K562 (cell line): ENCODE data around the gene XKR3. TPM values are rescaled to one million over a fixed set of nuclear protein-coding genes. Genes with fewer than 3 reads are reported as not detected.

Source experiments
- ATAC-seq: fragments of 200-7000 bp; cut with Tn5 transposase; 3 replicates; pipeline ENCODE4 v1.9.1; 2020; ENCODE audit warnings: moderate library complexity
- BruUV-seq: library from RNA; stranded (reverse); fragments of 400-500 nt; replicated peaks from 2 replicates; lab custom pipeline; 2021; lab: Mats Ljungman, UMichigan
- CTCF ChIA-PET: fragments of 300-600 bp; formaldehyde crosslinking; extraction: SDS; loops from one replicate; lab custom pipeline; 2021; ENCODE audit warnings: low intra/inter-chr PET ratio; lab: Yijun Ruan, JAX
- POLR2A ChIA-PET: fragments of 300-600, 350-650 bp; sonication (Branson Sonifier 250); formaldehyde crosslinking; extraction: SDS; loops from one replicate; lab custom pipeline; 2021; ENCODE audit warnings: antibody characterized with exemption, inconsistent platforms; lab: Yijun Ruan, JAX
- DNase-seq, 4 experiments: peaks; one replicate each; pipeline versions ENCODE4 v3.0.0 to v3.0.0-alpha.2; 2011 to 2018; ENCODE audit warnings: low spot score in 3 of 4, mixed read lengths in 3 of 4; ENCODE audit errors: extremely low read depth in 1 of 4
- FAIRE-seq: peaks from 2 replicates; lab custom pipeline; 2011; peaks lifted over from hg19 to GRCh38; lab: Jason Lieb, UNC
- H2AFZ ChIP-seq: 2 replicates; pipeline ENCODE4 v1.6.0; 2011; ENCODE audit warnings: low read depth, low read length, control low read depth, inconsistent platforms
- H3K27ac ChIP-seq: fragments of 200-600 bp; 3 replicates; pipeline ENCODE4 v1.8.0; 2011; ENCODE audit warnings: low read depth, mild to moderate bottlenecking, control low read depth, inconsistent platforms, low read length, moderate library complexity, mixed read lengths; ENCODE audit errors: extremely low read depth
- H3K27me3 ChIP-seq, 2 experiments: fragments of 300-600 bp in 1 of 2; 2 replicates in 1 of 2; 3 replicates in 1 of 2; pipeline versions ENCODE4 v1.6.0 to v1.8.0; 2011; ENCODE audit warnings: inconsistent platforms in 2 of 2, low read length in 2 of 2, mild to moderate bottlenecking in 1 of 2, mixed read lengths in 1 of 2, moderate library complexity in 1 of 2; ENCODE audit not compliant: control insufficient read depth in 2 of 2, insufficient read depth in 2 of 2
- H3K36me3 ChIP-seq: fragments of 300-600 bp; 3 replicates; pipeline ENCODE4 v1.8.0; 2011; ENCODE audit warnings: mild to moderate bottlenecking, low read length, inconsistent platforms; ENCODE audit not compliant: control insufficient read depth, insufficient read depth
- H3K4me1 ChIP-seq, 2 experiments: fragments of 200-600 bp in 1 of 2; replicated peaks in 1 of 2; 2 replicates in 1 of 2; 3 replicates in 1 of 2; pipeline versions ENCODE4 v1.5.1 to v1.8.0; 2011; ENCODE audit warnings: inconsistent platforms in 2 of 2, low read length in 2 of 2, mild to moderate bottlenecking in 1 of 2, mixed read lengths in 1 of 2, moderate library complexity in 1 of 2; ENCODE audit not compliant: control insufficient read depth in 2 of 2, insufficient read depth in 2 of 2
- H3K4me2 ChIP-seq: 2 replicates; pipeline ENCODE4 v1.6.1; 2011; ENCODE audit warnings: low read length, control low read depth, inconsistent platforms, mixed read lengths; ENCODE audit not compliant: insufficient read depth
- H3K4me3 ChIP-seq: fragments of 200-600 bp; sonication (generic), shearing (Covaris generic); 2 replicates; pipeline ENCODE4 v1.5.1; 2016; ENCODE audit warnings: control low read depth, inconsistent platforms
- H3K79me2 ChIP-seq: fragments of 200-600 bp; 3 replicates; pipeline ENCODE4 v1.8.0; 2011; ENCODE audit warnings: low read length, inconsistent platforms; ENCODE audit not compliant: control insufficient read depth, insufficient read depth
- H3K9ac ChIP-seq, 2 experiments: 2 replicates each; pipeline versions ENCODE4 v1.6.0 to v1.6.1; 2011; ENCODE audit warnings: low read depth in 2 of 2, low read length in 2 of 2, control low read depth in 1 of 2, inconsistent platforms in 1 of 2, mild to moderate bottlenecking in 1 of 2, mixed read lengths in 1 of 2; ENCODE audit not compliant: insufficient read depth in 1 of 2
- H3K9me1 ChIP-seq: one replicate; pipeline ENCODE4 v1.6.0; 2011; ENCODE audit warnings: inconsistent platforms, mild to moderate bottlenecking, low read length, moderate library complexity; ENCODE audit not compliant: control insufficient read depth, insufficient read depth
- H3K9me3 ChIP-seq: replicated peaks from 2 replicates; pipeline ENCODE4 v1.5.1; 2011; ENCODE audit warnings: low read depth, low read length, inconsistent platforms; ENCODE audit not compliant: control insufficient read depth, insufficient read depth
- H4K20me1 ChIP-seq: replicated peaks from 2 replicates; pipeline ENCODE4 v1.6.1; 2011; ENCODE audit warnings: low read length, inconsistent platforms, mixed read lengths; ENCODE audit not compliant: control insufficient read depth, insufficient read depth
- C11orf30 ChIP-seq: fragments of 450-650 bp; IDR thresholded peaks from 2 replicates; pipeline ENCODE4 v1.6.1; 2016; ENCODE audit warnings: low read depth, mild to moderate bottlenecking
- L3MBTL2 ChIP-seq: fragments of 450-650 bp; IDR thresholded peaks from 2 replicates; pipeline ENCODE4 v1.6.1; 2016; ENCODE audit warnings: mild to moderate bottlenecking, moderate library complexity
- MAFF ChIP-seq: IDR thresholded peaks from 2 replicates; pipeline ENCODE4 v1.6.1; 2012; ENCODE audit warnings: low read length, improper control_type of control experiment
- MAFG ChIP-seq: fragments of 450-650 bp; conservative IDR thresholded peaks from 2 replicates; pipeline ENCODE4 v1.6.1; 2016; ENCODE audit warnings: missing genetic modification characterization, missing compliant biosample characterization
- MEIS2 ChIP-seq: fragments of 450-650 bp; IDR thresholded peaks from 2 replicates; pipeline ENCODE4 v1.6.1; 2014; ENCODE audit warnings: mild to moderate bottlenecking; ENCODE audit not compliant: partially characterized antibody
- MXD1 ChIP-seq: fragments of 250-450 bp; sonication (Bioruptor Pico); IDR thresholded peaks from 2 replicates; pipeline ENCODE4 v1.8.0; 2021; ENCODE audit warnings: borderline replicate concordance, mild to moderate bottlenecking, moderate library complexity; ENCODE audit not compliant: poor library complexity, severe bottlenecking
- MYC ChIP-seq, 2 experiments: fragments of 250-450 bp in 1 of 2; sonication (Bioruptor Pico) in 1 of 2; IDR thresholded peaks; 2 replicates each; pipeline versions ENCODE4 v1.5.1 to v1.6.1; 2012 to 2021; ENCODE audit warnings: low read depth in 2 of 2, borderline replicate concordance in 1 of 2, improper control_type of control experiment in 1 of 2, low read length in 1 of 2, mild to moderate bottlenecking in 1 of 2, moderate library complexity in 1 of 2
- PBX2 ChIP-seq, 2 experiments: IDR thresholded peaks in 1 of 2; conservative IDR thresholded peaks in 1 of 2; 2 replicates each; pipeline ENCODE4 v1.6.1; 2016; ENCODE audit warnings: low read depth in 2 of 2, mild to moderate bottlenecking in 1 of 2, missing compliant biosample characterization in 1 of 2, missing genetic modification characterization in 1 of 2, moderate library complexity in 1 of 2
- PKNOX1 ChIP-seq: fragments of 450-650 bp; IDR thresholded peaks from 2 replicates; pipeline ENCODE4 v1.6.1; 2016
- POLR2H ChIP-seq: IDR thresholded peaks from 2 replicates; pipeline ENCODE4 v1.6.1; 2016; ENCODE audit warnings: missing genetic modification characterization, low read depth, mild to moderate bottlenecking, control low read depth, missing compliant biosample characterization, moderate library complexity
- ZNF140 ChIP-seq: fragments of 250-450 bp; sonication (Bioruptor Pico); IDR thresholded peaks from 2 replicates; pipeline ENCODE4 v1.8.0; 2021; ENCODE audit warnings: moderate library complexity, mild to moderate bottlenecking, inconsistent platforms
- ZNF316 ChIP-seq: fragments of 450-650 bp; IDR thresholded peaks from 2 replicates; pipeline ENCODE4 v1.6.1; 2016
- ZNF507 ChIP-seq: conservative IDR thresholded peaks from 2 replicates; pipeline ENCODE4 v1.6.1; 2017; ENCODE audit warnings: missing genetic modification characterization, missing compliant biosample characterization
- WGBS: fragments of 100-300 bp; shearing (Covaris generic); methylation state at CpG from one replicate; pipeline ENCODE4 v1.1.6; 2016; ENCODE audit warnings: low coverage, mixed read lengths; ENCODE audit not compliant: insufficient coverage; ENCODE audit errors: missing lambda C conversion rate; 5-methylcytosine and 5-hydroxymethylcytosine counted together
- in situ Hi-C: fragments of 300-500 bp; cut with MboI; formaldehyde crosslinking; loops from 4 replicates; pipeline ENCODE4 v1.15.0; 2018; ENCODE audit warnings: inconsistent platforms, mixed read lengths
- intact Hi-C: fragments of 100-400 bp; cut with micrococcal nuclease; formaldehyde crosslinking; loops from 2 replicates; pipeline ENCODE4 v1.14.2; 2022
- polyA plus RNA-seq, 8 experiments: library from polyadenylated mRNA; depleted of rRNA in 4 of 8; stranded (reverse) in 5 of 8; unstranded in 3 of 8; fragments of >200 nt; fragmentation: Nextera tagmentation in 2 of 8; fragmentation: Illumina TruSeq in 1 of 8; extraction: Ambion mirVana in 2 of 8; extraction: Trizol in 1 of 8; gene quantifications; 2 replicates each; pipeline versions ENCODE4 v1.2.1 to v1.2.3, GENCODE V29; 2011 to 2014; ENCODE audit warnings: inconsistent platforms in 1 of 8, missing spikeins in 1 of 8
- total RNA-seq, 7 experiments: library from RNA; depleted of rRNA in 6 of 7; stranded (reverse); fragments of >200 nt in 6 of 7; fragmentation: Illumina TruSeq in 2 of 7; extraction: Trizol in 2 of 7; gene quantifications; 2 replicates each; pipeline versions ENCODE4 v1.2.1 to v1.2.3, GENCODE V29; 2011 to 2021; ENCODE audit warnings: low replicate concordance in 1 of 7
- TF ChIP-seq, protein P1 (sequence below): sonication (generic); formaldehyde crosslinking; IDR thresholded peaks from 2 replicates; pipeline ENCODE4 v1.9.0; 2022; ENCODE audit warnings: mild to moderate bottlenecking, missing genetic modification reagents

XKR3 gene
- total and polyA plus RNA-seq, 9 of the 15 experiments (the other 6 are each of a cell fraction or from before 2014, with no cell fraction given) = 3.5 to 11.5 (median 7.1) TPM

DNA sequence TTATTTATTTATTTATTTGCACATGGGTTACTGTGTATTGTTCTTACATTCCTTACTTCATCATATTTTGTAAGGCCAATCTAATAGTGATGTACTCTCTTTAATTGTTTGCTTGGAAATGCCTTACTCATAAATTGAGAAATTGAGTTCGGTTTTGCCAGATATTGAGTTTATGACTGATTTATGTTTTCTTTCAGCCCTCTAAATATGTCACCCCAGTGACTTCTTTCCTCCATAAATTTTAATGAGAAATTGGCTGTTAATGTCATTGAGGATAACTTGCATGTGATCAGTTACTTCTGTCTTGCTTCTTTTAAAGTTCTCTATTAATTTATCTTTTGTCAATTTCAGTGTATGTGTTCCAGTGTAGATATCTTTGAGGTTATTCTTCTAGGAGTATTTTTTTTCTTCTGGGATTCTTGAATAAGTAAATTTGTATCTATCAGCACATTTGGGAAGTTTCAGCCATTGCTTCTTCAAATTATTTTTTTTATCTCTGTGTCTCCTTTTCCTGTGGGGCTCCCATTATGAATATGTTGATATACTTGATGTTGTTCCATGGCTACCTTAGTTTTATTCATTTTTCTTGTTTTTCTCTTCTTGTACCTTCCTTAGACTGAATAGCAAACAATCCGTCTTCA lies 47.8 kb downstream of the XKR3 start:
- BruUV-seq = TSS peak; percentile 20
- no peaks in the 10 kb centered on the region for H3K36me3 ChIP-seq
- 0 out of 2 replicates have a peak, but pooled peaks have one; percentile 27 for TF ChIP-seq ZNF507 (tag)
- TF ChIP-seq MAFF = peak; percentile 34; the same call in 1 of the 2 replicates
- TF ChIP-seq PBX2 (CRISPR knock-in tag; IDR thresholded peaks at IDR 0.05; ENCODE audit: low read depth) = no peak
- peak; percentile 54 for TF ChIP-seq PBX2 (tag; conservative IDR thresholded peaks at IDR 0.05; ENCODE audit: low read depth)
- no peak for TF ChIP-seq MXD1 (CRISPR knock-in tag)
- TF ChIP-seq ZNF140 = 0 out of 2 replicates have a peak, but pooled peaks have one; percentile 13
- TF ChIP-seq, protein P1, sequence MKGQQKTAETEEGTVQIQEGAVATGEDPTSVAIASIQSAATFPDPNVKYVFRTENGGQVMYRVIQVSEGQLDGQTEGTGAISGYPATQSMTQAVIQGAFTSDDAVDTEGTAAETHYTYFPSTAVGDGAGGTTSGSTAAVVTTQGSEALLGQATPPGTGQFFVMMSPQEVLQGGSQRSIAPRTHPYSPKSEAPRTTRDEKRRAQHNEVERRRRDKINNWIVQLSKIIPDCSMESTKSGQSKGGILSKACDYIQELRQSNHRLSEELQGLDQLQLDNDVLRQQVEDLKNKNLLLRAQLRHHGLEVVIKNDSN = no peak
- peak; percentile 91 for TF ChIP-seq ZNF316
- TF ChIP-seq PKNOX1 = peak; percentile 18; the same call in 1 of the 2 replicates
- peak; percentile 52; the same call in 1 of the 2 replicates for TF ChIP-seq MAFG (tag)
- 0 out of 2 replicates have a peak, but pooled peaks have one; percentile 9 for TF ChIP-seq L3MBTL2
- TF ChIP-seq POLR2H (tag) = 0 out of 2 replicates have a peak, but pooled peaks have one; percentile 47
- TF ChIP-seq MEIS2 = peak; percentile 56
- TF ChIP-seq MYC (IDR thresholded peaks at IDR 0.05; ENCODE audit: low read depth, low read length) = no peak
- TF ChIP-seq MYC (CRISPR knock-in tag; IDR thresholded peaks at IDR 0.05; ENCODE audit: borderline replicate concordance, low read depth) = no peak
- peak; percentile 66 for TF ChIP-seq C11orf30
- TF ChIP-seq, all 486 proteins: peak for 11
- Histone ChIP-seq H3K9ac (no peak overlapping the region), H3K9me3 (no peaks in the 10 kb centered on the region; the same call in 1 of the 2 replicates), H3K27me3 (no peaks in the 10 kb centered on the region), H3K9me1 (no peaks in the 10 kb centered on the region), H3K4me2 (no peak overlapping the region), H4K20me1 (no peaks in the 10 kb centered on the region), H3K4me3 (no peak overlapping the region), H3K27ac (no peak overlapping the region), H3K4me1 (peaks cover 0 to 7% of the 10 kb centered on the region in 2 experiments; a peak in 3 of 5 replicates), H3K79me2 (no peaks in the 10 kb centered on the region), H2AFZ (no peak overlapping the region)
- FAIRE-seq = no peak
- in situ Hi-C loops (no loop called here), intact Hi-C loops (loop anchor here (10.0 kb wide), 1 partner anchor 117 kb away; no protein-coding TSS in a partner anchor)
- WGBS = 6% methylated on average over 2 of the region's 2 CpGs
- ChIA-PET POLR2A (interaction anchor here (0.6 kb wide), 1 partner anchor 10 kb away, joined by 3 read pairs; no protein-coding TSS in a partner anchor), CTCF (no interaction called here)
- ATAC-seq = no peak
- no peak for DNase-seq
